Posterior vena cava (tissue), 2 donors: ENCODE data around the gene RPL15. TPM values are rescaled to one million over a fixed set of nuclear protein-coding genes. Genes with fewer than 3 reads are reported as not detected.
"Not testable (repeated sequence)": the region's sequence is repeated elsewhere in the genome, so short reads cannot be mapped to it uniquely, and the experiment has no call there.

Source experiments
- DNase-seq: peaks from one replicate; pipeline ENCODE4 v3.0.0-alpha.2; 2020; ENCODE audit warnings: low spot score
- intact Hi-C, 2 donors: fragments of 100-400 bp; cut with DNase I; formaldehyde crosslinking; loops; one replicate each; pipeline versions ENCODE4 v1.14.1 to v1.14.2; 2022 to 2023
- total RNA-seq, 2 donors: library from RNA; stranded (reverse); fragmentation: NEBNext Ultra II Directional; extraction: Animal tissue kit (Norgen Biotek cat#: 25700); gene quantifications; one replicate each; pipeline ENCODE4 v1.2.1, GENCODE V29; 2021
- donor health status: DM: yes; HTN: yes; CAD: no.
- donor health status: DM: yes; HTN: yes; CAD: no.

Gene RPL15
- total RNA-seq, 2 donors from 2014 or later, result 1,213 to 1,232 TPM

DNA sequence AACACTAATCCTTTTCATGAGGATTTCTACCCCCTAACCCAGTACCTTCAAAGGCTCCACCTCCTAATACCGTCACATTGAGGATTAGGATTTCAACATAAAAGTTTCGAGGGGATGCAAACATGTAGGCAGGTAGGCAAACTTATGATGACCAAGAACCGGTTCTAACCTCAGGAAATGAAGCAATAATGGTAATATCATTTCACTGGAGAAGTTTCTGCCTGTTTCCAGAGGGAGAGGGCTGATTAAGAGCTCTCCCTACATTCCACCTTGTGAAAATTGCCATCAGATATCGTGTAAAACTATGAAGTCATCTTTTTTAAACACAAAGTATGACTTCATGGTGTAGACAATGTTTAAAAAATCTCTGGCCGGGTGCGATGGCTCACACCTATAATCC is 31.7 kb upstream of the RPL15 start:
- intact Hi-C loops, result no loop called here
- DNase-seq, result no peak

DNA sequence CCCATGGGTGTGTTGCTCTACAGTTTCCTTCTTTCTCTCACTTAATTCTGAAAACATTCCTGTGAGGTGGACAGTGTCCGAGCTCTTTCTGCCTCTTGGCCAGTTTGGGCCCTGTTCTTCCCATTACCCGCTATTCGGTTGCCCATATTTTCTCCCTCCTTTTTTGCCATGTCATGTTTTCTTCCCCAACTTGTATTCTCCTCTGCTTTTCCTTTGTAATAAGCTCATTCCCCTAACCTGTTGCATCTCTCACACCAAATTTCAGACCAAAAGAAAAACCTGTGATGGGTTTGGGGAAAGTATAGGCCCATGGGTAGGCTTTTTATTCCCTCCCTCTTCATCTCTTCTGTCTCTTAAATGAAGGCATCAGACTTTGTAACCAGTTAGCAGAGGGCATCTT is 30.6 kb upstream of the RPL15 start:
- no peak for DNase-seq
- intact Hi-C loops, result no loop called here

DNA sequence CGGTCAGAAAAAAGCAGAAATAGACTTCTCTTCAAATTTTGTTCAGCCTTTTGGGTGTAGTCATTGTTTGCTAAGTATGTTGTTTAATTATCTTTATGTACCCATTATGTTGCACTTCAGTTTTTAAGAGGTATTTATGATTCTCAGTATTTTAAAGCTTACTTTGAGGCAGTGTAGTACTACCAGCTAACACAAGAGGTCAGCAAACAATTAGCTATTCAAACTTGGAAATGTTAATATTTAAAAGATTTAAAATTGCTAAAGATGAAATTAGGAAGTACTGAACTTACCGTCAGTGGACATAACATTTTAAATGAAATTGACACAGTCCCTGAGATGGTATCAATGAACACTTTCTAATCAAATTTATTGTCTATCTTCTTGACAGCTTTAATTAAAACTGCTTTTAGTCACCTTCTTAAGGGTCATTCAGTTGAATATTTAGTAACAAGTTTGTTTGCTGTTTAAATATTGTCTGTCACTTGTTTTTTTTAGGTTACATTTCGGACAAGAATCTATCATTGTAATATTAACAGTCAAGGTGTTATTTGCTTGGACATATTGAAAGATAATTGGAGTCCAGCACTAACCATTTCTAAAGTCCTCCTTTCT is 28.2 kb upstream of the RPL15 start:
- intact Hi-C loops, result no loop called here
- DNase-seq, result no peak

DNA sequence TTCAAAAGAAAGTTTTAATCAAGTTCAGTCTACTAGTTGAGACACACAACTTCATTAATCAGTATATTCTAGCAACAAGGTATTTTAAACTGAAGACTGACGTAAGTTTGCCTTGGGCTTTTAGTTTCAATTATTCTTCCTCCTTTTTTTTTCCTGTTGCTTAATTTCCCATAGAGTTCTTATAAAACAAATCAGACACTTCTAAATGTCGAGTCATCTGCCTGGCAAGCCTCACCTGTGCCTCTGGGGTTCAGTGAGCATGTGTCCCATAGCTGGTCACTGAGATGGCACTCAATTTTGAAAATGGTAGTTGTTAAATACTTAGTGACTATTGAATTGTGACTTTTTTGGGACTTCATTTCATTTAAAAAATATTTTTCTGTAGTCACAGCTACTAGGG is 27.5 kb upstream of the RPL15 start:
- DNase-seq, result no peak
- intact Hi-C loops, result no loop called here

DNA sequence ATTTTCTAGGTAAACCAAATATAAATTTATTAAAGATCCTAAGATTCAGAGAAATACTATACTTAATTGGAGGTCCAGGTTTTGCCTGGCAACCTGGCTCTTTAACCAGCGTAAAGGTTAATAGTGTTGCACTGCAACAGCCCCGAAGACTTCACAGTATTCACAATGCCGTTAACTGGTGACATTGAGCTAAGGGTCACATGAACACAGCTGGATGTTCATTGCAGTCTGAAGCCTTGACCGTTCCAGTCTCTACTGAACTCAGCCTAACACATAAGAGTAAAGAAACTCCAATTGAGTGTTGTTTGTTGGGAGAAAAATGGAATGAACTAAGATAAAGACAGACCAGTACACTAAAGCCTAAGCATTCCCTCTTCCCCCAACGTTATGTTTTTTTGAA is 27.0 kb upstream of the RPL15 start:
- intact Hi-C loops, result no loop called here
- DNase-seq, result no peak

DNA sequence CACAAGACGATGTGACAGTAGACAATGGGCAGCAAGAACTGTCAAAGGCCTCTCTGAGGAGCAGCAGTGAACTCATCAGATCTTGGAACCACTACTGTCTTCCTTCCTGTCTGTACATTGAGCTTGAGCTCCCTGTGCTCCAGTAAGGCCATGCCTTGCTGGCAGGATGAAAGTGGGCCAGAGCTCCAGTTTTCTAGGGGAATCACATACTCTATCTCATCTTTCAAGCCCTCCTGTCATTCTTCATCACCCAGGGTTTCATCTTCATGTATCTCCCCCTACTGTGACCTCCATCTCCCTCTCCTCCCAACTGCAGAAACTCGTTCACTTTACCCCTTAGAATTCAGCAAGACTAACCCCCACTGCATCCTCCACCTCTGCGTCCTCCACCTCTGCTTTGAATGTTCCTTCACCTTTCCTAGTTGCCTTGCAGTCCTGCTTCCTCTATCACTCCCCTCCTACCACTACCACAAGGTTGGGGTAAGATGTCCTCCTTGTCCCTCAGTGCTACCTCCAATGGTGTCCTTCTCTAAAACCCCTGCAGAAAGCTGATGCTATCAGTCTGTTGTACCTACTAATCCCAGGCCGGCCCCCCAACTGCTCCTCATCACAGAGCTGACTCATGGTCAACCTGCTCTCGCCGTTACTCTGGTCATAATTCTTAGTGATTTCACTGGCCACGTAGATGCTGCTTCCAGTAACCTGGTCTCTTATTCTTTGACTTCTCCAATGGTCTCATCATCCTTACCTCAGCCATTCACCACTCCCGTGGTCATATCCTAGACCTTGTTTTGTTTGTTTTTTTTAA is 22.5 kb upstream of the RPL15 start:
- intact Hi-C loops, result no loop called here

DNA sequence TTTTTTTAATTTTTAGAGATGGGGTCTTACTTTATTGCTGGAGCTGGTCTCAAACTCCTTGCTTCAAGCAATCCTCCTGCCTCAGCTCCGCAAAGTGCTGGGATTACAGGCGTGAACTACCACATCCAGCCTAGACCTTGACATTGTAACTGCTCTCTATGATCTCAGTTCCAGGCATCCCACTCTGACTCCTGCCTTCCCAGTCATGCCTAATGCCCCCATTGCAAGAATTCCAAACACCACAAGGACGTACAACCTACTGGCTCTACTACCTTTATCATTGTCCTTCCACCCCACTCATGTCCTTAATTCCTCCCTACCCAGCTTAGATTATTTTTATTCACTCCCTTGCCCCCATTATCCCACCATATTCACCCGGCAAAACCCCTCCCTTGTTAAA is 21.8 kb upstream of the RPL15 start:
- intact Hi-C loops, result no loop called here

More for the DNA sequence above, 22.5 kb upstream of the RPL15 start:
- DNase-seq, result no peak

DNA sequence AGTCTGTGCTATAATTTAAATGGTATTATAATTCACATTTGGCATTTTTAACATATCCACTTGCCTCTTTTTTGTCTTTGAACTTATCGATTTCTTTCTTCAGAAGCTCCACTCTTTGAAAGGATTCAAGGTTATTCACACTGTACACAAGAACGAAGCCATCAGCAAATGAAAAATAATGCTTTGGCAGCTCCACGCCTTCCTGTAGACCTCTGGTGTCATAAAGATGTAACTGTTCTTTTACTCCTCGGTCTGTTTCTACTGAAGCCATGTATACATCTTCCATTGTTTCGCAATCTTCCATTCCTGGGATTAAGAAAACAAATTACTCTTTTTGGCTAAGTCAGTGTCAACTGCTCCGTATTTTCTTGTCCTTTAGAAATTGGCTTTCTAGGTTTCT is 16.2 kb upstream of the RPL15 start:
- intact Hi-C loops, result no loop called here
- DNase-seq, result no peak

More for the DNA sequence above, 21.8 kb upstream of the RPL15 start:
- DNase-seq, result no peak

DNA sequence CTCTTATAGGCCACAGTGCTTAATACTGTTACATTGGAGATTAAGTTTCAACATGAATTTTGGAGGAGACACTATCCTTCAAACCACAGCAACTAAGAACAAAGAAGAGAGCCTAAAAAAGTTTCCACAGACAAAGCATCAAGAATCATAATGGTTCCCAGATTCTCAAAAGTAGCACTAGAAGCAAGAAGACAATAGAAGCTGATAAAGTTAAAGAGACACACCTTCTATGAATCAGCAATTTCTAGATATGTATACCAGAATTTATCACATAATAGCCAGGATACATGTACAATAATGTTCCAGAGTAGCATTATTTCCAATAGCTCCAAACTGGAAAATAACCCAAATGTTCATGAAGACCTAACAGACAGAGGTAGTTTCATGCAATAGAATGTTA is 12.4 kb upstream of the RPL15 start:
- intact Hi-C loops, result no loop called here

DNA sequence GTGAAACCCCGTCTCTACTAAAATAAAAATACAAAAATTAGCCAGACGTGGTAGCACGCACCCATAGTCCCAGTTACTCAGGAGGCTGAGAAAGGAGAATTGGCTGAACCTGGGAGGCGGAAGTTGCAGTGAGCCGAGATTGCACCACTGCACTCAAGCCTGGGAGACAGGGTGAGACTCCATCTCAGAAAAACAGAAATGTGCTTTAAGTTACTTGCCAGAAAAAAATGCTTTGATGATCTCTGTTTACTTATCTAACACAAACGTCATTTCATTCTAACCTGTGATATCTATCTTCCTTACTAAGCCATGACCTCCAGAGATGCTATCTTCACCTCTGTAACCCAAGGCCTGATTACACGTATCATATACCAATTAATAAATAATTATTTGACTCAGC is 7.6 kb upstream of the RPL15 start:
- intact Hi-C loops, result no loop called here
- DNase-seq, result no peak

More for the DNA sequence above, 12.4 kb upstream of the RPL15 start:
- DNase-seq, result no peak

DNA sequence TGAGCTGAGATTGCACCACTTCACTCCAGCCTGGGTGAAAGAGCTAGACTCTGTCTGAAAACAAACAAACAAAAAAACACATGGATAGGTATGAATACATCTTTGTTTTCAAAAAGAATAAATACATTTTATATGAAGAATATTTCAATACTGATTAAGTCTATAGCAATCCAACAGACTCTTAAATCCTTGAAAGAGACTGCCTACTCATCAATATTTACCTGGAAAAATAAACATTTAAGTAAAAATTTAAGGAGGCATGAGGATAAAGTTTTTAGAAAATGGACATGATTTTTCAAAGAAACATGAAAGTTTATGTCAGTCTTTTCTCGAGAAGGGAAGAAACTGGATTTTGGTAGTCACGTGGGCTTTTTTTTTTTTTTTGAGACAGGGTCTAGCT is 5.5 kb upstream of the RPL15 start:
- no peak for DNase-seq
- intact Hi-C loops, result no loop called here

DNA sequence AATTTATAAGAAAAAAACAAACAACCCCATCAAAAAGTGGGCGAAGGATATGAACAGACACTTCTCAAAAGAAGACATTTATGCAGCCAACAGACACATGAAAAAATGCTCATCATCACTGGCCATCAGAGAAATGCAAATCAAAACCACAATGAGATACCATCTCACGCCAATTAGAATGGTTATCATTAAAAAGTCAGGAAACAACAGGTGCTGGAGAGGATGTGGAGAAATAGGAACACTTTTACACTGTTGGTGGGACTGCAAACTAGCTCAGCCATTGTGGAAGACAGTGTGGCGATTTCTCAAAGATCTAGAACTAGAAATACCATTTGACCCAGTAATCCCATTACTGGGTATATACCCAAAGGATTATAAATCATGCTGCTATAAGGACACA is 4.6 kb upstream of the RPL15 start:
- intact Hi-C loops, DNase-seq: not testable (repeated sequence)

DNA sequence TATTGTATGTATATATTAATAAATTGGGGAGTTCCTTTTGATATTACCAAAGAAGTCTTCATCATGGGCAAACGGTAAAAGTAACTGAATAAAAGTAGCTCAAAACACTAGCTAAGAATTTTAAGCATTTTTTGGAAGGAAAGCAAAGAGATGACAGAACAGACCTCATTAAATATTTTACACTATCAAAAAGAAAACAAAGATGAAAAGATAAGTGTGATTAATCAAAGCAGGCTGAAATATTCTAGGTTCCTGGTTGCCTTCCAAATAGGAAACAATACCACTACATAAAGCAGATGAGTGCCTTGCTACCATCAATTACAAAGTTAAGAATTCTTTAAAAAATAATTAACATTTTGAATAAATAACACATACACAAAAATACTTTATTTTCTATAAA is 3.8 kb upstream of the RPL15 start:
- no peak for DNase-seq
- intact Hi-C loops, result no loop called here

DNA sequence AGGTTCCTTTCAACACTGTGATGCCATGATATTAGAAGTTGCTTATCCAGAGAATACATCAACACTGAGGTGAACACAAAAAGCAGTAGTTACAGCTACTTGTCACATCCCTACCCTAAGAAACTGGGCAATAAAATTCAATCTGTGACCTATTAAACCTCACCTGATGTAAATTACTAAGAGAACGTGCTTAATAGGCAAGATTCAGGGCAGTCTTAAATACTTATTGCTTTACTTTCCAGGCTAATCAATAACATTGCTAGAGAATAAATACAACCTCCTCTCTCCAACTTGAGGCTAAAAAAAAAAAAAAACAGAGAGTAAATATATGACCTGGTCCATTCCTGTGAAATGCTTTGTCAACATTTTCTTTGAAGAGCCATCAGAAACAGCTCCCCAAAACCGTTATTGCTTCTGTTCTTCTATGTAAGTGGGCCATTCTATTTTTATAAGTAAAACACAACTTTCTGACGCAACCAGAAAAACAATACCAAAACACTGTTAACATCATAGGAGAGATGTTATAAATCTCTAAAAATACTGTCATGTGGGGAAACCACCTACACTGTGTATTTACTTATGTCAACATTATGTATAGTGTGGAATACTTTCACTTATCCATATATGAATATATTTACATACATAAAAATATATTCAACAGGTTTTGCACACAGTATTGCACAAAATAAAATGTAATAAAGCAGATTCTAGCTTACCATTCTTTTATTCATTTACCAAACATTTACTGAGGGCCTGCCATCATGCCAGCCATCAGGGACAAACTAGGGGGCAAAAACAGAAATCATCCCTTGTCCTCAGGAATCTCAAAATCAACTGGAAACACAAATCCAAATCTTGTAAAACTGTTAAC is 2.8 kb upstream of the RPL15 start:
- DNase-seq, result no peak
- intact Hi-C loops, result no loop called here

DNA sequence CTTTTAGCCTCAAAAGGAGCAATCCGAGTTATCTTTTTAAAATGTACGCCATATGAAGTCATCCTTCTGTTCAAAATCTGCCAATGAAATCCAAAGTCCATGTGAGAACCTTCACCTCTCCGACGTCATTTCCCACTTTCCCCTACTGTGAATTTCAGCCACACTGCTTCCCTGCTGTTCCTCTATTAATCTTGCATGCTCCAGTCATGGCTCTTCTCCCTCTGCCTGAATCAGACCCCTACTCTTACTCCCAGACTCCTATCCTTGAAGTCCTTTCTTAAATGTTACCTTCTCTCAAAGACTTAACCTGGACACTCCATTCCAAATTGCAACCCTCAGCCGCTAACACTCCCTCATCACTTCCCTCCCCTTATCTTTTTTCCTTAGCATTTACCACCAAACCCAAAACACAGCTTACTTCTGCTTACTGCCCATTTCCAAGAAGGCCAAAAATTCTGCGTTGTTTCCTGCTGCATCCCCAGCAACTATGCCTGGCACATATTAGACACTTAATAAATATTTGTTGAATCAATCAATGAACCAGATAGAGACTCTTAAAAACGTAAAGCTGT is 1.3 kb upstream of the RPL15 start:
- intact Hi-C loops, result no loop called here
- DNase-seq, result no peak

DNA sequence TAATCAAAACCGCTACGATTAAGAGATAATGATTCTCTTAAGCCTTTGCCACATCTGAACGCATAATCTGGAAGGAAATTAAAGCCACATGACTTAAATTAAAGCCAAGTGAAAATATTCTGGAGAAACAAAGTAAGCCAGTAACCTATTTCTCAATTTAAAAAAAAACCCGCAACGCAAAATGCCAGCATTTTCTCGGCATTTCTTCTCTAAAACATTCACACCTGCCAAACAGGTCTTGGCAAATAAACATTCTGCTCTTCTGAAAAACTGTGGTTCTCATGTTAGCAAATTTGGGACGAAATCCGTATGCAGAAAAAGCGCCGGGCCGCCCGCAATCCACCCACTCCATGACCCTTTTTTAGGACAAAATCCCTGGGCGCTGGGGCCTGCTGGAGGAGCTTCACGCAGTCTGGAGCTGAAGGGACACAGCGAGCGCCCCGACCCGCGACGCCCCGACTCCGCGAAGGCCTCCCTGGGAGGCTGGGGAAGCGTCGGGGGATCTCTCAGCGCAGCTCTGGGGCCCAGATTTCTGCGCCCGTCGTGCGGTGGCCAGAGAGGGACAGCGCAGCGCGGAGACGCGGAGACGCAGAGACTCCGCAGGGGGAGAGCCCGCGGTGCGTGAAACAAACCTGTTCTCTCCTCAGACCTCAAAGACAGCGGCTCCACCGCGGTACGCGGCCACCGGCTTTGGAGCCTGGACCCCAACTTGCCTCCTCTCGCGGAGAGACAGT is 613 bp upstream of the RPL15 start:
- peak; percentile 81 for DNase-seq
- intact Hi-C loops, result no loop called here

DNA sequence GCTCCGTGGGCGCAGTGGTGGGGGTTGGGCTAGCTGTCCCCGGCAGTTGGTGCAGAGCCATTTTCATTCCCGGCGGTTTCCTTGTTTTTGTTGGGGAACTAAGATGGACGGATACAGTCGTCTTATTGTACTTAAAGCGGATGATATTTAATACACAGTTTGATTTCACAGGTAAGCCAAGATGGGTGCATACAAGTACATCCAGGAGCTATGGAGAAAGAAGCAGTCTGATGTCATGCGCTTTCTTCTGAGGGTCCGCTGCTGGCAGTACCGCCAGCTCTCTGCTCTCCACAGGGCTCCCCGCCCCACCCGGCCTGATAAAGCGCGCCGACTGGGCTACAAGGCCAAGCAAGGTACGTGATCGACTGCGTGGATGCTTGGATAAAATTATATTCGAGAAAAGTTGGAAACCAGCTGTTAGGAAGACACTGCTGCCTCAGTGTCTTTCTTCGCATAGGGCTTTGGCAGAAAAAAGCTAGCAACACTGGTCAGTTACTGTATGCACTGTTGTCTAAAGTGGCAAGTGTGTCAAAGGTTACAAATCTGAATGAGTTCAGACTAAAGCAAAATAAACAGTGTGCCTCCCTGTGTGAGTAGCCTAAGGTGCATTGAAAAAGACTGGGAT is 859 bp downstream of the RPL15 start:
- DNase-seq, intact Hi-C loops: not testable (repeated sequence)

DNA sequence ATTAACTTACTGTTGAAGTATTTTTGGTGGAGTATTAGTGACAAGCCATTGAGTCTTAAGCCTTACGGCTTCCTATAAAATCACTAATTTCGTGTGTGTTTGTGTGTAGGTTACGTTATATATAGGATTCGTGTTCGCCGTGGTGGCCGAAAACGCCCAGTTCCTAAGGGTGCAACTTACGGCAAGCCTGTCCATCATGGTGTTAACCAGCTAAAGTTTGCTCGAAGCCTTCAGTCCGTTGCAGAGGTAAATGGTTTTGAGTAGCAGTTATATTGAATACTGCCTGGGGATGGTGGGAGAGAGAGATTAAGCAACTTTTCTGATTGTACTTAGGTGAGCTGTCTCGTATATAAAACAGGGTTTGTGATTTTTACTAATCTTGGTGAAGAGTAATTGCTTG is 1.4 kb downstream of the RPL15 start:
- intact Hi-C loops, result not testable (repeated sequence)

DNA sequence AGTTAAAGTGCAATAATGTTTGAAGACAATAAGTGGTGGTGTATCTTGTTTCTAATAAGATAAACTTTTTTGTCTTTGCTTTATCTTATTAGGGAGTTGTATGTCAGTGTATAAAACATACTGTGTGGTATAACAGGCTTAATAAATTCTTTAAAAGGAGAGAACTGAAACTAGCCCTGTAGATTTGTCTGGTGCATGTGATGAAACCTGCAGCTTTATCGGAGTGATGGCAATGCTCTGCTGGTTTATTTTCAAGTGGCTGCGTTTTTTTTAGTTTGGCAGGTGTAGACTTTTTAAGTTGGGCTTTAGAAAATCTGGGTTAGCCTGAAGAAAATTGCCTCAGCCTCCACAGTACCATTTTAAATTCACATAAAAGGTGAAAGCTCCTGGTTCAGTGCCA is 2.7 kb downstream of the RPL15 start:
- intact Hi-C loops, result no loop called here
- DNase-seq, result no peak

More for the DNA sequence above, 1.4 kb downstream of the RPL15 start:
- DNase-seq, result not testable (repeated sequence)
